ENCODE results near the gene AFDN. TPM values are rescaled to one million over a fixed set of nuclear protein-coding genes. Genes with fewer than 3 reads are reported as not detected.

The AFDN gene
- total RNA-seq, 1 experiment from 2014 or later = 182 TPM

- Mint-ChIP-seq H3K27me3 (ENCODE audit: low read depth) (no peaks in the 10 kb centered on the region), H3K9me3 (no peaks in the 10 kb centered on the region), H3K4me1 (0 out of 2 replicates have a peak, but pooled peaks cover 2% of the 10 kb centered on the region), H3K27ac (no peak overlapping the region), H3K4me3 (no peak overlapping the region), H3K36me3 (no peaks in the 10 kb centered on the region)
- DNase-seq (ENCODE audit: low spot score) (no peak), ATAC-seq (no peak)
- CTCF ChIA-PET = no interaction called here
- TF ChIP-seq IRF2 (CRISPR knock-in tag; IDR thresholded peaks at IDR 0.05; ENCODE audit: borderline replicate concordance, low read depth) (no peak), ATF1 (CRISPR knock-in tag; IDR thresholded peaks at IDR 0.05) (no peak), NR2C2 (CRISPR knock-in tag; IDR thresholded peaks at IDR 0.05) (no peak), ZBTB43 (CRISPR knock-in tag; IDR thresholded peaks at IDR 0.05) (no peak)
- TF ChIP-seq, protein P1, sequence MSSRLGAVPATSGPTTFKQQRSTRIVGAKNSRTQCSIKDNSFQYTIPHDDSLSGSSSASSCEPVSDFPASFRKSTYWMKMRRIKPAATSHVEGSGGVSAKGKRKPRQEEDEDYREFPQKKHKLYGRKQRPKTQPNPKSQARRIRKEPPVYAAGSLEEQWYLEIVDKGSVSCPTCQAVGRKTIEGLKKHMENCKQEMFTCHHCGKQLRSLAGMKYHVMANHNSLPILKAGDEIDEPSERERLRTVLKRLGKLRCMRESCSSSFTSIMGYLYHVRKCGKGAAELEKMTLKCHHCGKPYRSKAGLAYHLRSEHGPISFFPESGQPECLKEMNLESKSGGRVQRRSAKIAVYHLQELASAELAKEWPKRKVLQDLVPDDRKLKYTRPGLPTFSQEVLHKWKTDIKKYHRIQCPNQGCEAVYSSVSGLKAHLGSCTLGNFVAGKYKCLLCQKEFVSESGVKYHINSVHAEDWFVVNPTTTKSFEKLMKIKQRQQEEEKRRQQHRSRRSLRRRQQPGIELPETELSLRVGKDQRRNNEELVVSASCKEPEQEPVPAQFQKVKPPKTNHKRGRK (CRISPR knock-in tag; IDR thresholded peaks at IDR 0.05; ENCODE audit: borderline replicate concordance) = no peak
- POLR2A ChIA-PET = no interaction called here
These were observed 47.4 kb upstream of the AFDN start for GRCh38 chr6:167779129-167779992.

- Mint-ChIP-seq H3K27ac (no peak overlapping the region), H3K4me1 (0 out of 2 replicates have a peak, but pooled peaks cover 2% of the 10 kb centered on the region), H3K4me3 (no peak overlapping the region), H3K36me3 (no peaks in the 10 kb centered on the region), H3K27me3 (ENCODE audit: low read depth) (no peaks in the 10 kb centered on the region), H3K9me3 (no peaks in the 10 kb centered on the region)
- TF ChIP-seq FOXJ3 (CRISPR knock-in tag; IDR thresholded peaks at IDR 0.05; ENCODE audit: borderline replicate concordance) (no peak), ZNF219 (CRISPR knock-in tag; IDR thresholded peaks at IDR 0.05; ENCODE audit: borderline replicate concordance) (no peak), SMAD3 (CRISPR knock-in tag; IDR thresholded peaks at IDR 0.05; ENCODE audit: borderline replicate concordance) (no peak), TP53 (CRISPR knock-in tag; IDR thresholded peaks at IDR 0.05) (no peak), ZNF138 (CRISPR knock-in tag; conservative IDR thresholded peaks at IDR 0.05) (no peak), CTCF (IDR thresholded peaks at IDR 0.05) (no peak), USF1 (CRISPR knock-in tag; IDR thresholded peaks at IDR 0.05) (no peak), GTF2I (CRISPR knock-in tag; conservative IDR thresholded peaks at IDR 0.05) (no peak), PREB (CRISPR knock-in tag; IDR thresholded peaks at IDR 0.05; ENCODE audit: borderline replicate concordance) (no peak), OVOL2 (CRISPR knock-in tag; IDR thresholded peaks at IDR 0.05; ENCODE audit: borderline replicate concordance) (no peak), TEAD1 (CRISPR knock-in tag; IDR thresholded peaks at IDR 0.05) (no peak), MXD4 (CRISPR knock-in tag; IDR thresholded peaks at IDR 0.05; ENCODE audit: borderline replicate concordance) (no peak), E2F5 (CRISPR knock-in tag; IDR thresholded peaks at IDR 0.05) (no peak)
- TF ChIP-seq, protein P2, sequence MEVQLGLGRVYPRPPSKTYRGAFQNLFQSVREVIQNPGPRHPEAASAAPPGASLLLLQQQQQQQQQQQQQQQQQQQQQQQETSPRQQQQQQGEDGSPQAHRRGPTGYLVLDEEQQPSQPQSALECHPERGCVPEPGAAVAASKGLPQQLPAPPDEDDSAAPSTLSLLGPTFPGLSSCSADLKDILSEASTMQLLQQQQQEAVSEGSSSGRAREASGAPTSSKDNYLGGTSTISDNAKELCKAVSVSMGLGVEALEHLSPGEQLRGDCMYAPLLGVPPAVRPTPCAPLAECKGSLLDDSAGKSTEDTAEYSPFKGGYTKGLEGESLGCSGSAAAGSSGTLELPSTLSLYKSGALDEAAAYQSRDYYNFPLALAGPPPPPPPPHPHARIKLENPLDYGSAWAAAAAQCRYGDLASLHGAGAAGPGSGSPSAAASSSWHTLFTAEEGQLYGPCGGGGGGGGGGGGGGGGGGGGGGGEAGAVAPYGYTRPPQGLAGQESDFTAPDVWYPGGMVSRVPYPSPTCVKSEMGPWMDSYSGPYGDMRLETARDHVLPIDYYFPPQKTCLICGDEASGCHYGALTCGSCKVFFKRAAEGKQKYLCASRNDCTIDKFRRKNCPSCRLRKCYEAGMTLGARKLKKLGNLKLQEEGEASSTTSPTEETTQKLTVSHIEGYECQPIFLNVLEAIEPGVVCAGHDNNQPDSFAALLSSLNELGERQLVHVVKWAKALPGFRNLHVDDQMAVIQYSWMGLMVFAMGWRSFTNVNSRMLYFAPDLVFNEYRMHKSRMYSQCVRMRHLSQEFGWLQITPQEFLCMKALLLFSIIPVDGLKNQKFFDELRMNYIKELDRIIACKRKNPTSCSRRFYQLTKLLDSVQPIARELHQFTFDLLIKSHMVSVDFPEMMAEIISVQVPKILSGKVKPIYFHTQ (CRISPR knock-in tag; IDR thresholded peaks at IDR 0.05) = no peak
- TF ChIP-seq, protein P3, sequence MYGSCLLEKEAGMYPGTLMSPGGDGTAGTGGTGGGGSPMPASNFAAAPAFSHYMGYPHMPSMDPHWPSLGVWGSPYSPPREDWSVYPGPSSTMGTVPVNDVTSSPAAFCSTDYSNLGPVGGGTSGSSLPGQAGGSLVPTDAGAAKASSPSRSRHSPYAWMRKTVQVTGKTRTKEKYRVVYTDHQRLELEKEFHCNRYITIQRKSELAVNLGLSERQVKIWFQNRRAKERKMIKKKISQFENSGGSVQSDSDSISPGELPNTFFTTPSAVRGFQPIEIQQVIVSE (CRISPR knock-in tag; IDR thresholded peaks at IDR 0.05; ENCODE audit: borderline replicate concordance) = no peak
- TF ChIP-seq, protein P4, sequence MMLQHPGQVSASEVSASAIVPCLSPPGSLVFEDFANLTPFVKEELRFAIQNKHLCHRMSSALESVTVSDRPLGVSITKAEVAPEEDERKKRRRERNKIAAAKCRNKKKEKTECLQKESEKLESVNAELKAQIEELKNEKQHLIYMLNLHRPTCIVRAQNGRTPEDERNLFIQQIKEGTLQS (CRISPR knock-in tag; conservative IDR thresholded peaks at IDR 0.05) = no peak
- ATAC-seq = no peak
- ChIA-PET POLR2A (no interaction called here), CTCF (no interaction called here)
- DNase-seq (ENCODE audit: low spot score) = no peak
These were observed 46.6 kb upstream of the AFDN start for GRCh38 chr6:167779993-167780655.
